PFSK-1 (cell line): ENCODE data around the gene IGSF9B.

Source experiments
- POLR2AphosphoS5 ChIP-seq: IDR thresholded peaks from 2 replicates; pipeline ENCODE4 v1.6.1; 2012; ENCODE audit warnings: low read depth, mild to moderate bottlenecking, control low read depth, low read length, moderate library complexity
- TAF1 ChIP-seq: IDR thresholded peaks from 2 replicates; pipeline ENCODE4 v1.6.1; 2012; ENCODE audit warnings: low read length, control low read depth, borderline replicate concordance; ENCODE audit not compliant: insufficient read depth
- TF ChIP-seq, protein P1 (sequence below), 2 experiments: IDR thresholded peaks; 2 replicates each; pipeline versions ENCODE4 v1.6.1 to v1.8.0; 2011 to 2012; ENCODE audit warnings: low read depth in 2 of 2, low read length in 2 of 2, control low read depth in 1 of 2, inconsistent platforms in 1 of 2, mild to moderate bottlenecking in 1 of 2, moderate library complexity in 1 of 2; ENCODE audit not compliant: insufficient read depth in 1 of 2

DNA sequence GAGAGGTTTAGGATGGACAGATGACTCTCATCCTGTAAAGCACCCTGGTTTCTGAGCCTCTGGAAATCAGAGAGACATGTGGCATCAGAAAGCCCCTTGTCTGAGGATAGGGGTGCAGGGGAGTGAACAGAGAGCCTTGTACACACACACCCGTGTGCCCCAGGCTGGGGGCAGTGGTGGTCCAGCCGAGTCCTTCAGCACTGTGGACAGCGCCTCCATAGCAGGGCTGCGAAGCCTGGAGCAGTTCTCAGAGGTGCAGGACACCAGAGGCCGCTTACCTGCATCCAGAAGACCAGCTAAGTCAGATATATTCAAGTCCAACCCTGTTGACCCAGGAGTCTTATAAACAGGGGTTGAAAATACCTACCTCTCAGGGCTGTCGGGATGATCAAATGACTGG, 11.5 kb upstream of the IGSF9B start:
- TF ChIP-seq POLR2AphosphoS5, result no peak
- TF ChIP-seq TAF1, result no peak
- TF ChIP-seq, protein P1, sequence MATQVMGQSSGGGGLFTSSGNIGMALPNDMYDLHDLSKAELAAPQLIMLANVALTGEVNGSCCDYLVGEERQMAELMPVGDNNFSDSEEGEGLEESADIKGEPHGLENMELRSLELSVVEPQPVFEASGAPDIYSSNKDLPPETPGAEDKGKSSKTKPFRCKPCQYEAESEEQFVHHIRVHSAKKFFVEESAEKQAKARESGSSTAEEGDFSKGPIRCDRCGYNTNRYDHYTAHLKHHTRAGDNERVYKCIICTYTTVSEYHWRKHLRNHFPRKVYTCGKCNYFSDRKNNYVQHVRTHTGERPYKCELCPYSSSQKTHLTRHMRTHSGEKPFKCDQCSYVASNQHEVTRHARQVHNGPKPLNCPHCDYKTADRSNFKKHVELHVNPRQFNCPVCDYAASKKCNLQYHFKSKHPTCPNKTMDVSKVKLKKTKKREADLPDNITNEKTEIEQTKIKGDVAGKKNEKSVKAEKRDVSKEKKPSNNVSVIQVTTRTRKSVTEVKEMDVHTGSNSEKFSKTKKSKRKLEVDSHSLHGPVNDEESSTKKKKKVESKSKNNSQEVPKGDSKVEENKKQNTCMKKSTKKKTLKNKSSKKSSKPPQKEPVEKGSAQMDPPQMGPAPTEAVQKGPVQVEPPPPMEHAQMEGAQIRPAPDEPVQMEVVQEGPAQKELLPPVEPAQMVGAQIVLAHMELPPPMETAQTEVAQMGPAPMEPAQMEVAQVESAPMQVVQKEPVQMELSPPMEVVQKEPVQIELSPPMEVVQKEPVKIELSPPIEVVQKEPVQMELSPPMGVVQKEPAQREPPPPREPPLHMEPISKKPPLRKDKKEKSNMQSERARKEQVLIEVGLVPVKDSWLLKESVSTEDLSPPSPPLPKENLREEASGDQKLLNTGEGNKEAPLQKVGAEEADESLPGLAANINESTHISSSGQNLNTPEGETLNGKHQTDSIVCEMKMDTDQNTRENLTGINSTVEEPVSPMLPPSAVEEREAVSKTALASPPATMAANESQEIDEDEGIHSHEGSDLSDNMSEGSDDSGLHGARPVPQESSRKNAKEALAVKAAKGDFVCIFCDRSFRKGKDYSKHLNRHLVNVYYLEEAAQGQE (IDR thresholded peaks at IDR 0.05; ENCODE audit: insufficient read depth in 1 of 2, low read depth in 2 of 2, low read length in 2 of 2), result peak; percentile 88 to 95
